PFSK-1 (cell line): ENCODE results near the gene TAAR1.

Source experiments
- FOXP2 ChIP-seq: optimal IDR thresholded peaks from 2 replicates; pipeline ENCODE3; 2011; ENCODE audit warnings: borderline replicate concordance, control low read depth, inconsistent platforms; ENCODE audit not compliant: insufficient read depth; ENCODE audit errors: extremely low read length, extremely low read depth
- POLR2AphosphoS5 ChIP-seq: IDR thresholded peaks from 2 replicates; pipeline ENCODE4 v1.6.1; 2012; ENCODE audit warnings: low read depth, mild to moderate bottlenecking, control low read depth, low read length, moderate library complexity
- REST ChIP-seq, 2 experiments: IDR thresholded peaks; 2 replicates each; pipeline versions ENCODE4 v1.6.1 to v1.8.0; 2011 to 2012; ENCODE audit warnings: low read depth in 2 of 2, low read length in 2 of 2, control low read depth in 1 of 2, inconsistent platforms in 1 of 2, mild to moderate bottlenecking in 1 of 2, moderate library complexity in 1 of 2; ENCODE audit not compliant: insufficient read depth in 1 of 2
- SIN3A ChIP-seq: IDR thresholded peaks from 2 replicates; pipeline ENCODE4 v1.6.1; 2012; ENCODE audit warnings: mild to moderate bottlenecking, low read length, moderate library complexity, borderline replicate concordance; ENCODE audit not compliant: insufficient read depth
- TAF1 ChIP-seq: IDR thresholded peaks from 2 replicates; pipeline ENCODE4 v1.6.1; 2012; ENCODE audit warnings: low read length, control low read depth, borderline replicate concordance; ENCODE audit not compliant: insufficient read depth

GRCh38 chr6:132684272-132684671 lies 25.3 kb upstream of the TAAR1 start:
- TF ChIP-seq POLR2AphosphoS5: no peak
- TF ChIP-seq REST (IDR thresholded peaks at IDR 0.05; ENCODE audit: insufficient read depth in 1 of 2, low read depth in 2 of 2, low read length in 2 of 2): no peak
- TF ChIP-seq TAF1: no peak
- TF ChIP-seq SIN3A: no peak
- no peak for TF ChIP-seq FOXP2
